ENCODE measurements around the gene GRIFIN. TPM values are rescaled to one million over a fixed set of nuclear protein-coding genes. Genes with fewer than 3 reads are reported as not detected.

GRIFIN gene
- polyA plus RNA-seq, 1 of the 3 experiments (the other 2 are of a cell fraction): not detected

GRCh38 chr7:2498708-2499107 is 22.5 kb upstream of the GRIFIN start:
- H4K20me1 ChIP-seq (ENCODE audit: insufficient read depth): no peaks in the 10 kb centered on the region
- no peaks in the 10 kb centered on the region for H3K9me3 ChIP-seq
- no peaks in the 10 kb centered on the region for H3K36me3 ChIP-seq (replicated peaks in 1 of 2; ENCODE audit: control insufficient read depth in 1 of 2, insufficient read depth in 2 of 2, low read length in 1 of 2)
- no peak overlapping the region for H3K4me2 ChIP-seq
- CTCF ChIA-PET: interaction anchor here (0.9 to 4.7 kb wide), 5 partner anchors 10 to 69 kb away, joined by 3 to 21 read pairs (median 3); no protein-coding TSS in a partner anchor
- H3K4me1 ChIP-seq (ENCODE audit: control insufficient read depth in 1 of 2, insufficient read depth in 2 of 2, low read depth in 1 of 2, low read length in 1 of 2): peaks cover 2 to 24% of the 10 kb centered on the region in 2 experiments; a peak in 1 of 4 replicates
- DNase-seq: no peak
- H3K9ac ChIP-seq: no peak overlapping the region
- no peaks in the 10 kb centered on the region for H3K9me2 ChIP-seq
- H3K27me3 ChIP-seq (ENCODE audit: insufficient read depth): no peaks in the 10 kb centered on the region
- POLR2A ChIA-PET: interaction anchor here (0.9 kb wide), 1 partner anchor 8 kb away, joined by 3 read pairs; no protein-coding TSS in a partner anchor
- TF ChIP-seq FOSL2 (IDR thresholded peaks at IDR 0.05; ENCODE audit: borderline replicate concordance, low read depth) (no peak), RCOR1 (IDR thresholded peaks at IDR 0.05; ENCODE audit: low read length) (no peak), POLR2AphosphoS5 (IDR thresholded peaks at IDR 0.05; ENCODE audit: low read depth, low read length) (no peak), FOXM1 (IDR thresholded peaks at IDR 0.05; ENCODE audit: low read depth) (no peak), MEF2A (IDR thresholded peaks at IDR 0.05; ENCODE audit: borderline replicate concordance, low read depth) (no peak), YY1 (IDR thresholded peaks at IDR 0.05; ENCODE audit: low read depth) (no peak), CTCF (IDR thresholded peaks at IDR 0.05) (no peak), EZH2phosphoT487 (IDR thresholded peaks at IDR 0.05; ENCODE audit: borderline replicate concordance, low read depth) (no peak), TCF12 (IDR thresholded peaks at IDR 0.05) (no peak), RXRA (IDR thresholded peaks at IDR 0.05; ENCODE audit: borderline replicate concordance, low read depth) (no peak), IRF3 (IDR thresholded peaks at IDR 0.05; ENCODE audit: low read depth, low read length) (no peak), TAF1 (IDR thresholded peaks at IDR 0.05; ENCODE audit: borderline replicate concordance, low read depth, low read length) (no peak), NFIC (IDR thresholded peaks at IDR 0.05; ENCODE audit: borderline replicate concordance) (no peak)
- H2AFZ ChIP-seq (ENCODE audit: low read depth): no peak overlapping the region
- H3K79me2 ChIP-seq (ENCODE audit: insufficient read depth): no peaks in the 10 kb centered on the region
- no peaks in the 10 kb centered on the region for H3F3A ChIP-seq (replicated peaks; ENCODE audit: insufficient read depth)
- WGBS (ENCODE audit: low lambda C conversion rate): 88% methylated on average over 5 of the region's 6 CpGs
- no peak overlapping the region for H3K27ac ChIP-seq (ENCODE audit: low read depth in 2 of 2, low read length in 1 of 2)
- H3K4me3 ChIP-seq (ENCODE audit: low read depth in 2 of 2, low read length in 1 of 2): no peak overlapping the region

GRCh38 chr7:2497500-2498336 is 21.5 kb upstream of the GRIFIN start:
- ChIA-PET CTCF (interaction anchor here (0.9 to 4.7 kb wide), 7 partner anchors 9 to 70 kb away, joined by 3 to 21 read pairs (median 4); no protein-coding TSS in a partner anchor), POLR2A (no interaction called here)
- H3K4me1 ChIP-seq (ENCODE audit: control insufficient read depth in 1 of 2, insufficient read depth in 2 of 2, low read depth in 1 of 2, low read length in 1 of 2): peaks cover 10 to 28% of the 10 kb centered on the region in 2 experiments; a peak in 2 of 4 replicates
- H3F3A ChIP-seq (replicated peaks; ENCODE audit: insufficient read depth): no peaks in the 10 kb centered on the region
- no peak overlapping the region for H3K4me3 ChIP-seq (ENCODE audit: low read depth in 2 of 2, low read length in 1 of 2)
- no peak overlapping the region for H3K9ac ChIP-seq
- H3K4me2 ChIP-seq: no peak overlapping the region
- no peaks in the 10 kb centered on the region for H3K9me3 ChIP-seq
- no peaks in the 10 kb centered on the region for H3K36me3 ChIP-seq (replicated peaks in 1 of 2; ENCODE audit: control insufficient read depth in 1 of 2, insufficient read depth in 2 of 2, low read length in 1 of 2)
- no peak for TF ChIP-seq MXI1 (IDR thresholded peaks at IDR 0.05; ENCODE audit: low read depth, low read length)
- TF ChIP-seq GATA2 (CRISPR knock-in tag; IDR thresholded peaks at IDR 0.05): no peak
- no peak for TF ChIP-seq TCF12 (IDR thresholded peaks at IDR 0.05)
- TF ChIP-seq RXRA (IDR thresholded peaks at IDR 0.05; ENCODE audit: borderline replicate concordance, low read depth): no peak
- TF ChIP-seq USF2 (IDR thresholded peaks at IDR 0.05; ENCODE audit: borderline replicate concordance, low read depth, low read length): no peak
- no peak for TF ChIP-seq TEAD4 (IDR thresholded peaks at IDR 0.05; ENCODE audit: borderline replicate concordance, insufficient read depth)
- H3K9me2 ChIP-seq: no peaks in the 10 kb centered on the region
- H3K79me2 ChIP-seq (ENCODE audit: insufficient read depth): no peaks in the 10 kb centered on the region
- no peak overlapping the region for H2AFZ ChIP-seq (ENCODE audit: low read depth)
- H3K27ac ChIP-seq (ENCODE audit: low read depth in 2 of 2, low read length in 1 of 2): no peak overlapping the region
- no peak for DNase-seq
- WGBS (ENCODE audit: low lambda C conversion rate): 75% methylated on average over 22 of the region's 25 CpGs
- no peaks in the 10 kb centered on the region for H3K27me3 ChIP-seq (ENCODE audit: insufficient read depth)
- H4K20me1 ChIP-seq (ENCODE audit: insufficient read depth): no peaks in the 10 kb centered on the region

All from SK-N-SH (cell line).